ENCODE results near the gene SMIM41. TPM values are rescaled to one million over a fixed set of nuclear protein-coding genes. Genes with fewer than 3 reads are reported as not detected.

SMIM41 gene
- total and polyA plus RNA-seq, 4 donors, result 0.03 to 0.50 (median 0.24) TPM; not detected in 1

GRCh38 chr12:52091869-52092268, 12.4 kb downstream of the SMIM41 start:
- Histone ChIP-seq H3K36me3 (ENCODE audit: control insufficient read depth in 4 of 4, insufficient read depth in 3 of 4, low read depth in 1 of 4, low read length in 3 of 4) (no peaks in the 10 kb centered on the region), H3K9me3 (ENCODE audit: control insufficient read depth in 4 of 4, low read length in 3 of 4) (no peaks in the 10 kb centered on the region), H3K4me1 (ENCODE audit: control insufficient read depth in 4 of 4, insufficient read depth in 4 of 4, low read length in 3 of 4) (peaks cover 0 to 19% (median 9%) of the 10 kb centered on the region in 4 donors), H3K27ac (ENCODE audit: low read depth in 1 of 2, low read length in 2 of 2) (no peak overlapping the region), H3K4me3 (ENCODE audit: low read depth in 1 of 3, low read length in 3 of 3) (no peak overlapping the region), H3K9ac (ENCODE audit: low read depth in 1 of 2, low read length in 2 of 2) (no peak overlapping the region), H3K27me3 (ENCODE audit: control insufficient read depth in 4 of 4, insufficient read depth in 4 of 4, low read length in 3 of 4) (no peaks in the 10 kb centered on the region)
- DNase-seq (ENCODE audit: low spot score), result no peak
- no peak for TF ChIP-seq ZBTB33 (IDR thresholded peaks at IDR 0.05)
- peak; percentile 21 to 54 for TF ChIP-seq HNF4A (conservative IDR thresholded peaks at IDR 0.05)
- TF ChIP-seq CTCF (IDR thresholded peaks at IDR 0.05; ENCODE audit: low read depth, low read length, missing input control), result no peak
- WGBS, result 42% methylated on average over 8 of the region's 8 CpGs

- H3K36me3 ChIP-seq (ENCODE audit: control insufficient read depth in 4 of 4, insufficient read depth in 3 of 4, low read depth in 1 of 4, low read length in 3 of 4), result no peaks in the 10 kb centered on the region
- no peaks in the 10 kb centered on the region for H3K9me3 ChIP-seq (ENCODE audit: control insufficient read depth in 4 of 4, low read length in 3 of 4)
- H3K27ac ChIP-seq (ENCODE audit: low read depth in 1 of 2, low read length in 2 of 2), result peak overlapping the region; percentile 61 to 76
- 36% methylated on average over 7 of the region's 7 CpGs for WGBS
- TF ChIP-seq FOXA2 (IDR thresholded peaks at IDR 0.05), result peak; percentile 56
- TF ChIP-seq EGR1 (IDR thresholded peaks at IDR 0.05; ENCODE audit: low read depth in 2 of 2), result peak in 1 of 2 donors; percentile 55
- TF ChIP-seq FOXA1 (IDR thresholded peaks at IDR 0.05), result no peak
- peak; percentile 79 for TF ChIP-seq NR2F2 (IDR thresholded peaks at IDR 0.05)
- no peak for TF ChIP-seq ATF3 (IDR thresholded peaks at IDR 0.05)
- no peak for TF ChIP-seq GABPA (IDR thresholded peaks at IDR 0.05 in 1 of 2, conservative IDR thresholded peaks at IDR 0.05 in 1 of 2)
- peak; percentile 88 for TF ChIP-seq SP1 (IDR thresholded peaks at IDR 0.05)
- peak; percentile 84 to 95 for TF ChIP-seq RXRA (IDR thresholded peaks at IDR 0.05)
- TF ChIP-seq ZBTB33 (IDR thresholded peaks at IDR 0.05), result no peak
- peak; percentile 74 for TF ChIP-seq REST (IDR thresholded peaks at IDR 0.05)
- peak; percentile 8 for TF ChIP-seq CTCF (IDR thresholded peaks at IDR 0.05; ENCODE audit: low read depth, low read length, missing input control)
- TF ChIP-seq HNF4G (IDR thresholded peaks at IDR 0.05), result no peak
- TF ChIP-seq RAD21 (IDR thresholded peaks at IDR 0.05), result peak; percentile 47 to 50
- peak; percentile 72 to 88 for TF ChIP-seq HNF4A (conservative IDR thresholded peaks at IDR 0.05)
- peak in 1 of 2 donors; percentile 65 for TF ChIP-seq JUND (IDR thresholded peaks at IDR 0.05)
- TF ChIP-seq MAX (IDR thresholded peaks at IDR 0.05), result peak; percentile 80
- no peak for TF ChIP-seq TAF1 (conservative IDR thresholded peaks at IDR 0.05)
- TF ChIP-seq YY1 (IDR thresholded peaks at IDR 0.05), result peak; percentile 76
- H3K4me1 ChIP-seq (ENCODE audit: control insufficient read depth in 4 of 4, insufficient read depth in 4 of 4, low read length in 3 of 4), result peaks cover 0 to 19% (median 9%) of the 10 kb centered on the region in 4 donors
- H3K9ac ChIP-seq (ENCODE audit: low read depth in 1 of 2, low read length in 2 of 2), result peak overlapping the region; percentile 25 to 68
- no peak for DNase-seq (ENCODE audit: low spot score)
- no peaks in the 10 kb centered on the region for H3K27me3 ChIP-seq (ENCODE audit: control insufficient read depth in 4 of 4, insufficient read depth in 4 of 4, low read length in 3 of 4)
- peak overlapping the region in 1 of 3 donors; percentile 23 for H3K4me3 ChIP-seq (ENCODE audit: low read depth in 1 of 3, low read length in 3 of 3)
Measured at GRCh38 chr12:52093346-52093745, 13.8 kb downstream of the SMIM41 start.
